Astrocyte (in vitro differentiated cells and primary cell): ENCODE measurements around the gene SMIM27.

Experiments
- CTCF ChIP-seq: IDR thresholded peaks from 2 replicates; pipeline ENCODE4 v1.5.1; 2011; ENCODE audit warnings: low read depth, mild to moderate bottlenecking, inconsistent platforms, low read length, moderate library complexity; ENCODE audit not compliant: insufficient read depth
- EZH2 ChIP-seq: IDR thresholded peaks from 2 replicates; pipeline ENCODE4 v1.6.1; 2012; ENCODE audit warnings: mild to moderate bottlenecking, low read length, inconsistent platforms; ENCODE audit not compliant: insufficient read depth

- no peak for TF ChIP-seq CTCF
- TF ChIP-seq EZH2: no peak
These were observed 28.6 kb downstream of the SMIM27 start for GRCh38 chr9:32580631-32581300.
